HepG2 (cell line): Measurements from ENCODE around the gene ATG4D. TPM values are rescaled to one million over a fixed set of nuclear protein-coding genes. Genes with fewer than 3 reads are reported as not detected.

Experiments used
- ATAC-seq: fragments of 200-7000 bp; cut with Tn5 transposase; 3 replicates; pipeline ENCODE4 v1.9.1; 2020; ENCODE audit warnings: mild to moderate bottlenecking, moderate library complexity
- BruUV-seq: library from RNA; stranded (reverse); fragments of 400-500 nt; replicated peaks from 2 replicates; lab custom pipeline; 2021; lab: Mats Ljungman, UMichigan
- CTCF ChIA-PET: fragments of 300-600 bp; formaldehyde crosslinking; extraction: SDS; loops from one replicate; lab custom pipeline; 2021; ENCODE audit warnings: low total read pairs, inconsistent platforms, low intra/inter-chr PET ratio; lab: Yijun Ruan, JAX
- POLR2A ChIA-PET: fragments of 350-600 bp; sonication (Branson Sonifier 250); formaldehyde crosslinking; loops from one replicate; lab custom pipeline; 2020; ENCODE audit warnings: antibody characterized with exemption, inconsistent platforms; lab: Yijun Ruan, JAX
- DNase-seq: peaks from one replicate; pipeline ENCODE4 v3.0.0-alpha.2; 2015; ENCODE audit warnings: low spot score
- FAIRE-seq: peaks from 3 replicates; lab custom pipeline; 2011; peaks lifted over from hg19 to GRCh38; lab: Jason Lieb, UNC
- H2AFZ ChIP-seq: one replicate; pipeline ENCODE4 v1.6.1; 2011; ENCODE audit warnings: low read length, inconsistent platforms
- H3K27ac ChIP-seq: fragments of 300-600 bp; 3 replicates; pipeline ENCODE4 v1.8.0; 2011; ENCODE audit warnings: mixed run types, mild to moderate bottlenecking, mixed read lengths, low read length, inconsistent platforms; ENCODE audit not compliant: insufficient read depth; ENCODE audit errors: extremely low read length
- H3K27me3 ChIP-seq, 2 experiments: fragments of 200-600 bp in 1 of 2; 2 replicates in 1 of 2; 3 replicates in 1 of 2; pipeline versions ENCODE4 v1.6.0 to v1.8.0; 2011; ENCODE audit warnings: low read length in 2 of 2, mild to moderate bottlenecking in 2 of 2, moderate library complexity in 2 of 2, inconsistent platforms in 1 of 2; ENCODE audit not compliant: insufficient read depth in 2 of 2, control insufficient read depth in 1 of 2
- H3K36me3 ChIP-seq, 2 experiments: fragments of 200-600 bp in 1 of 2; replicated peaks in 1 of 2; 2 replicates in 1 of 2; 3 replicates in 1 of 2; pipeline versions ENCODE4 v1.5.1 to v1.8.0; 2011; ENCODE audit warnings: low read length in 2 of 2, inconsistent platforms in 1 of 2; ENCODE audit not compliant: insufficient read depth in 2 of 2, control insufficient read depth in 1 of 2
- H3K4me1 ChIP-seq: 2 replicates; pipeline ENCODE4 v1.5.1; 2012; ENCODE audit warnings: low read length, inconsistent platforms; ENCODE audit not compliant: insufficient read depth
- H3K4me2 ChIP-seq: 2 replicates; pipeline ENCODE4 v1.6.0; 2011; ENCODE audit warnings: low read depth, low read length, inconsistent platforms
- H3K4me3 ChIP-seq, 3 experiments: fragments of 200-600 bp in 1 of 3; sonication (generic), shearing (Covaris generic) in 1 of 3; replicated peaks in 1 of 3; 2 replicates each; pipeline ENCODE4 v1.5.1; 2011 to 2016; ENCODE audit warnings: low read length in 3 of 3, inconsistent platforms in 2 of 3, low read depth in 2 of 3, mild to moderate bottlenecking in 2 of 3, control low read depth in 1 of 3, mixed read lengths in 1 of 3; ENCODE audit not compliant: insufficient read depth in 1 of 3
- H3K79me2 ChIP-seq: one replicate; pipeline ENCODE4 v1.6.1; 2011; ENCODE audit warnings: low read length, inconsistent platforms; ENCODE audit not compliant: insufficient read depth
- H3K9ac ChIP-seq: 2 replicates; pipeline ENCODE4 v1.6.0; 2011; ENCODE audit warnings: mild to moderate bottlenecking, low read depth, low read length, inconsistent platforms; ENCODE audit not compliant: insufficient read depth
- H3K9me3 ChIP-seq: 2 replicates; pipeline ENCODE4 v1.5.1; 2012; ENCODE audit warnings: mild to moderate bottlenecking, low read length
- H4K20me1 ChIP-seq: 2 replicates; pipeline ENCODE4 v1.6.0; 2011; ENCODE audit warnings: inconsistent platforms, mild to moderate bottlenecking, low read length, moderate library complexity; ENCODE audit not compliant: insufficient read depth
- BCL3 ChIP-seq: sonication (generic); formaldehyde crosslinking; IDR thresholded peaks from 2 replicates; pipeline ENCODE4 v1.5.1; 2020; ENCODE audit warnings: mild to moderate bottlenecking, missing genetic modification reagents, moderate library complexity
- DNMT1 ChIP-seq: sonication (generic); formaldehyde crosslinking; IDR thresholded peaks from 2 replicates; pipeline ENCODE4 v1.5.1; 2020; ENCODE audit warnings: mild to moderate bottlenecking, missing genetic modification reagents
- HNRNPUL1 ChIP-seq: fragments of 200-400 bp; formaldehyde crosslinking; IDR thresholded peaks from 2 replicates; pipeline ENCODE4 v1.6.1; 2017; ENCODE audit warnings: low read depth, mild to moderate bottlenecking, low read length, moderate library complexity
- IRF1 ChIP-seq: sonication (generic); formaldehyde crosslinking; IDR thresholded peaks from 2 replicates; pipeline ENCODE4 v1.4.0; 2020; ENCODE audit warnings: low read depth, mild to moderate bottlenecking, missing genetic modification reagents
- KAT2B ChIP-seq: fragments of 150-350 bp; IDR thresholded peaks from 2 replicates; pipeline ENCODE4 v1.6.1; 2014; ENCODE audit warnings: low read depth, low read length, borderline replicate concordance
- MED8 ChIP-seq: sonication (generic); formaldehyde crosslinking; IDR thresholded peaks from 2 replicates; pipeline ENCODE4 v1.8.1; 2023; ENCODE audit warnings: mild to moderate bottlenecking, missing genetic modification reagents; ENCODE audit not compliant: insufficient replicate concordance
- MZF1 ChIP-seq: sonication (generic); formaldehyde crosslinking; IDR thresholded peaks from 2 replicates; pipeline ENCODE4 v1.8.1; 2023; ENCODE audit warnings: mild to moderate bottlenecking, missing genetic modification reagents, borderline replicate concordance
- POGZ ChIP-seq: sonication (generic); formaldehyde crosslinking; IDR thresholded peaks from 2 replicates; pipeline ENCODE4 v1.4.0; 2020; ENCODE audit warnings: mild to moderate bottlenecking, missing genetic modification reagents
- ZMYM3 ChIP-seq: sonication (generic); formaldehyde crosslinking; IDR thresholded peaks from 2 replicates; pipeline ENCODE4 v1.5.1; 2020; ENCODE audit warnings: mild to moderate bottlenecking, missing genetic modification reagents
- ZNF230 ChIP-seq: sonication (generic); formaldehyde crosslinking; IDR thresholded peaks from 2 replicates; pipeline ENCODE4 v1.4.0; 2020; ENCODE audit warnings: mild to moderate bottlenecking, missing genetic modification reagents
- ZNF367 ChIP-seq: sonication (generic); formaldehyde crosslinking; IDR thresholded peaks from 2 replicates; pipeline ENCODE4 v1.4.0; 2020; ENCODE audit warnings: missing genetic modification reagents, borderline replicate concordance
- ZNF451 ChIP-seq: sonication (generic); formaldehyde crosslinking; IDR thresholded peaks from 2 replicates; pipeline ENCODE4 v1.5.0; 2020; ENCODE audit warnings: mild to moderate bottlenecking, missing genetic modification reagents
- ZNF761 ChIP-seq: sonication (generic); formaldehyde crosslinking; conservative IDR thresholded peaks from 2 replicates; pipeline ENCODE4 v1.4.0; 2020; ENCODE audit warnings: mild to moderate bottlenecking, missing genetic modification reagents
- ZNF841 ChIP-seq: sonication (generic); formaldehyde crosslinking; IDR thresholded peaks from 2 replicates; pipeline ENCODE4 v1.8.1; 2023; ENCODE audit warnings: missing genetic modification reagents, borderline replicate concordance
- WGBS: methylation state at CpG from one replicate; pipeline ENCODE4 v1.1.6; 2017; ENCODE audit warnings: low lambda C conversion rate; 5-methylcytosine and 5-hydroxymethylcytosine counted together
- in situ Hi-C: cut with HindIII; loops from 2 replicates; pipeline ENCODE4 v1.10.0; 2017; ENCODE audit warnings: low pct_unique_long_range_greater_than_20kb; ENCODE audit not compliant: extremely low pct_ligation_motif_present
- intact Hi-C: fragments of 100-400 bp; cut with micrococcal nuclease; formaldehyde crosslinking; loops from one replicate; pipeline ENCODE4 v1.10.0; 2022; ENCODE audit not compliant: unreplicated experiment
- polyA plus RNA-seq, 8 experiments: library from polyadenylated mRNA; depleted of rRNA in 3 of 8; stranded (reverse) in 7 of 8; unstranded in 1 of 8; fragments of >200 nt; fragmentation: Illumina TruSeq in 4 of 8; extraction: Trizol in 4 of 8; gene quantifications; 2 replicates each; pipeline versions ENCODE4 v1.2.1 to v1.2.3, GENCODE V29; 2011 to 2016; ENCODE audit warnings: low read depth in 4 of 8, missing spikeins in 1 of 8, mixed read lengths in 1 of 8; ENCODE audit not compliant: insufficient read depth in 1 of 8
- total RNA-seq, 5 experiments: library from RNA; depleted of rRNA; stranded (reverse); fragments of >200 nt; fragmentation: Illumina TruSeq; extraction: Trizol; gene quantifications; 2 replicates each; pipeline ENCODE4 v1.2.3, GENCODE V29; 2016; ENCODE audit warnings: low read depth in 1 of 5

The ATG4D gene
- total and polyA plus RNA-seq, 2 of the 13 experiments (the other 11 are each of a cell fraction or from before 2014, with no cell fraction given): 17.8 to 19.0 TPM

- peak; percentile 20; the same call in 2 of the 3 replicates for ATAC-seq
- ChIA-PET POLR2A (interaction anchor here (0.9 to 1.5 kb wide), 3 partner anchors 45 to 234 kb away, joined by 3 read pairs; partner anchors contain the start of genes CDC37 and TMED1), CTCF (interaction anchor here (1.2 kb wide), 1 partner anchor 21 kb away, joined by 3 read pairs; no protein-coding TSS in a partner anchor)
- H3K4me3 ChIP-seq: peak overlapping the region; percentile 15 to 92 (median 26); a peak in 3 of 6 replicates
- H3K9me3 ChIP-seq: no peaks in the 10 kb centered on the region
- no peak overlapping the region for H3K27ac ChIP-seq
- no peak for DNase-seq
- H3K27me3 ChIP-seq: peaks cover 2 to 17% of the 10 kb centered on the region in 2 experiments; a peak in 3 of 5 replicates
- no TSS peak for BruUV-seq
- intact Hi-C loops: no loop called here
- no peaks in the 10 kb centered on the region for H3K79me2 ChIP-seq
- TF ChIP-seq ZNF841 (no peak), ZMYM3 (peak; percentile 29; the same call in 1 of the 2 replicates)
- peaks cover 28% of the 10 kb centered on the region for H3K4me1 ChIP-seq
- 25% methylated on average over 7 of the region's 7 CpGs for WGBS
- H3K9ac ChIP-seq: no peak overlapping the region
- peak overlapping the region; percentile 58 for H3K4me2 ChIP-seq
- FAIRE-seq: no peak
- no peaks in the 10 kb centered on the region for H3K36me3 ChIP-seq
- in situ Hi-C loops: no loop called here
- H4K20me1 ChIP-seq: no peaks in the 10 kb centered on the region
- H2AFZ ChIP-seq: no peak overlapping the region
These were observed 58.3 kb downstream of the ATG4D start for GRCh38 chr19:10601999-10602329.

GRCh38 chr19:10602330-10603083 is 58.8 kb downstream of the ATG4D start:
- ChIA-PET POLR2A (interaction anchor here (0.9 to 1.5 kb wide), 3 partner anchors 44 to 233 kb away, joined by 3 read pairs; partner anchors contain the start of genes CDC37 and TMED1), CTCF (interaction anchor here (1.2 kb wide), 1 partner anchor 21 kb away, joined by 3 read pairs; no protein-coding TSS in a partner anchor)
- BruUV-seq: no TSS peak
- intact Hi-C loops (no loop called here), in situ Hi-C loops (no loop called here)
- Histone ChIP-seq H2AFZ (no peak overlapping the region), H3K27ac (no peak overlapping the region), H3K36me3 (no peaks in the 10 kb centered on the region), H3K4me3 (peak overlapping the region; percentile 75 to 95 (median 92)), H3K4me2 (peak overlapping the region; percentile 84), H4K20me1 (no peaks in the 10 kb centered on the region), H3K9ac (peak overlapping the region; percentile 73), H3K27me3 (peaks cover 2 to 17% of the 10 kb centered on the region in 2 experiments; a peak in 3 of 5 replicates), H3K79me2 (no peaks in the 10 kb centered on the region), H3K4me1 (peaks cover 28% of the 10 kb centered on the region), H3K9me3 (no peaks in the 10 kb centered on the region)
- DNase-seq (peak; percentile 31), FAIRE-seq (no peak), ATAC-seq (peak; percentile 93)
- 12% methylated on average over 17 of the region's 76 CpGs for WGBS
- TF ChIP-seq ZNF367 (CRISPR knock-in tag) (no peak), ZNF761 (CRISPR knock-in tag) (no peak), KAT2B (no peak), MZF1 (CRISPR knock-in tag) (no peak), BCL3 (CRISPR knock-in tag) (0 out of 2 replicates have a peak, but pooled peaks have one; percentile 10), ZNF230 (CRISPR knock-in tag) (no peak), IRF1 (CRISPR knock-in tag) (no peak), HNRNPUL1 (no peak), ZNF451 (CRISPR knock-in tag) (peak; percentile 75; the same call in 1 of the 2 replicates), MED8 (CRISPR knock-in tag) (no peak), POGZ (CRISPR knock-in tag) (no peak), DNMT1 (CRISPR knock-in tag) (no peak)
